Sigmoid colon (tissue), 4 donors: Measurements from ENCODE around the gene GUCY1A2.

Experiments used
- CTCF ChIP-seq, 4 experiments: fragments of 450-650 bp in 3 of 4; fragments of 200-600 bp in 1 of 4; IDR thresholded peaks; one replicate each; pipeline ENCODE4 v1.5.1; 2016 to 2019; ENCODE audit warnings: antibody characterized with exemption in 4 of 4, mild to moderate bottlenecking in 3 of 4, moderate library complexity in 2 of 4
- POLR2AphosphoS5 ChIP-seq, 4 donors: sonication (generic); formaldehyde crosslinking; IDR thresholded peaks; one replicate each; pipeline ENCODE4 v1.6.1; 2017; ENCODE audit warnings: antibody characterized with exemption in 4 of 4

DNA sequence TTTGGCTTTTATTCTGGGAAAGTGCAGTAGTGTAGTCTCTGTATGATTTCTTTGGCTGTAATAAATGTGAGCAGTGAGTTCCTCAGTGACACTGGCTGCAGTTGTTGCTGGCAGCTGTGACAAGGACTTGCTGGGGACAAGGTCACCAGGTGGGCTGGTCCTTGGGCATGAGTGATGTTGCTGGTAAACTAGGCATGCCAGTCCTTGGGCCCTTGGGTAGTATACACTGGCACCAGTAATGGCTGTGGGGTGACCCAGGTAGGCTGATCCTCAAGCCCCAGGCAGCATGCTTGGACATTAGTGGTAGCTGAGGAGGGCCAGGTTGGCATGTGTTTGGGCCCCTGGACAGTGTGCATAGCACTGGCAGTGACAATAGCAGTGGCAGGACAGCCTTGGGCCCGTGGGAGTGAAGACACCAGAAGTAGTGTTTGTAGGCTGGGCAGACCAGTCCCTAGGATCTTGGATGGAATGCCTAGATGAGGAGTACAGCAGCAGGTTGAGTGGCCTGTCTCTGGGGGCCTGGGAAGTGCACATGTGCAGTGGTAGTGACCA is 164.3 kb downstream of the GUCY1A2 start:
- no peak for TF ChIP-seq CTCF (IDR thresholded peaks at IDR 0.05)
- no peak for TF ChIP-seq POLR2AphosphoS5 (IDR thresholded peaks at IDR 0.05)
